NCI-H69 (cell line): ENCODE measurements around the gene SUV39H1.
"Not testable (repeated sequence)": the region's sequence is repeated elsewhere in the genome, so short reads cannot be mapped to it uniquely, and the experiment has no call there.

Experiments used
- DNase-seq: peaks from one replicate; lab custom pipeline; 2025; lab: John Stamatoyannopoulos, UW

Gene SUV39H1

GRCh38 chrX:48688531-48689150 is 7.9 kb upstream of the SUV39H1 start:
- no peak for DNase-seq

GRCh38 chrX:48689208-48689920 is 7.2 kb upstream of the SUV39H1 start:
- DNase-seq = no peak

GRCh38 chrX:48691746-48692145 is 4.8 kb upstream of the SUV39H1 start:
- DNase-seq = not testable (repeated sequence)

- peak; percentile 59 for DNase-seq
Measured at GRCh38 chrX:48694776-48695533, 1.6 kb upstream of the SUV39H1 start.

GRCh38 chrX:48695534-48695896 is 1.0 kb upstream of the SUV39H1 start:
- no peak for DNase-seq

GRCh38 chrX:48695925-48696300 is 621 bp upstream of the SUV39H1 start:
- DNase-seq = peak; percentile 46

GRCh38 chrX:48696909-48697727 is 584 bp downstream of the SUV39H1 start:
- DNase-seq = peak; percentile 88

GRCh38 chrX:48698306-48698705 is 1.8 kb downstream of the SUV39H1 start:
- DNase-seq = no peak

- no peak for DNase-seq
Measured at GRCh38 chrX:48700246-48700645, 3.7 kb downstream of the SUV39H1 start.

- no peak for DNase-seq
Measured at GRCh38 chrX:48700951-48701653, 4.6 kb downstream of the SUV39H1 start.

GRCh38 chrX:48702032-48702431 is 5.5 kb downstream of the SUV39H1 start:
- DNase-seq = no peak

- no peak for DNase-seq
Measured at GRCh38 chrX:48702716-48703115, 6.2 kb downstream of the SUV39H1 start.

- DNase-seq = no peak
Measured at GRCh38 chrX:48703228-48703627, 6.7 kb downstream of the SUV39H1 start.

- DNase-seq = no peak
Measured at GRCh38 chrX:48703642-48704481, 7.3 kb downstream of the SUV39H1 start.

- DNase-seq = no peak
Measured at GRCh38 chrX:48705871-48706270, 9.3 kb downstream of the SUV39H1 start.

GRCh38 chrX:48709522-48710112 is 13.1 kb downstream of the SUV39H1 start:
- DNase-seq = no peak

GRCh38 chrX:48711162-48711928 is 14.8 kb downstream of the SUV39H1 start:
- DNase-seq = no peak

GRCh38 chrX:48711929-48712505 is 15.5 kb downstream of the SUV39H1 start:
- DNase-seq = no peak

GRCh38 chrX:48713847-48714246 is 17.3 kb downstream of the SUV39H1 start:
- DNase-seq = no peak
